Common myeloid progenitor, CD34-positive (primary cell): ENCODE data around the gene NUP107.

Experiments
- CTCF ChIA-PET: fragments of 350-600 bp; sonication (Branson Sonifier 250); formaldehyde crosslinking; loops from one replicate; lab custom pipeline; 2021; ENCODE audit warnings: antibody characterized with exemption; lab: Charles Lee
- POLR2A ChIA-PET: fragments of 350-600 bp; sonication (Branson Sonifier 250); formaldehyde crosslinking; loops from one replicate; lab custom pipeline; 2021; ENCODE audit warnings: antibody characterized with exemption; lab: Charles Lee
- DNase-seq, 3 donors: peaks; one replicate each; pipeline versions ENCODE4 v3.0.0 to v3.0.0-alpha.2; 2013
- H3K27ac ChIP-seq, 2 experiments: 1 replicate in 1 of 2; 2 replicates in 1 of 2; pipeline ENCODE4 v1.7.0; 2013; ENCODE audit warnings: inconsistent platforms in 2 of 2, low read length in 2 of 2, mild to moderate bottlenecking in 2 of 2, low read depth in 1 of 2, moderate library complexity in 1 of 2; ENCODE audit not compliant: severe bottlenecking in 2 of 2, insufficient read depth in 1 of 2, poor library complexity in 1 of 2
- H3K27me3 ChIP-seq, 5 experiments: replicated peaks in 2 of 5; 1 replicate in 3 of 5; 2 replicates in 2 of 5; pipeline versions ENCODE4 v1.6.1 to v1.7.0; 2013; ENCODE audit warnings: low read length in 4 of 5, mild to moderate bottlenecking in 2 of 5, moderate library complexity in 2 of 5, inconsistent platforms in 1 of 5; ENCODE audit not compliant: insufficient read depth in 5 of 5, control insufficient read depth in 4 of 5
- H3K36me3 ChIP-seq, 4 experiments: 1 replicate in 2 of 4; 2 replicates in 2 of 4; pipeline versions ENCODE4 v1.6.1 to v1.7.0; 2013; ENCODE audit warnings: low read length in 3 of 4, control low read depth in 1 of 4, mild to moderate bottlenecking in 1 of 4; ENCODE audit not compliant: control insufficient read depth in 4 of 4, insufficient read depth in 4 of 4
- H3K4me1 ChIP-seq, 4 experiments: 1 replicate in 3 of 4; 2 replicates in 1 of 4; pipeline versions ENCODE4 v1.6.1 to v1.7.1; 2013; ENCODE audit warnings: low read length in 3 of 4, mild to moderate bottlenecking in 3 of 4, control low read depth in 1 of 4, inconsistent platforms in 1 of 4, moderate library complexity in 1 of 4; ENCODE audit not compliant: control insufficient read depth in 4 of 4, insufficient read depth in 4 of 4; ENCODE audit errors: control extremely low read depth in 1 of 4
- H3K4me3 ChIP-seq, 7 experiments: 1 replicate in 4 of 7; 2 replicates in 3 of 7; pipeline versions ENCODE4 v1.5.1 to v1.7.0; 2013; ENCODE audit warnings: mild to moderate bottlenecking in 7 of 7, low read length in 6 of 7, moderate library complexity in 6 of 7, inconsistent platforms in 2 of 7, low read depth in 2 of 7, control low read depth in 1 of 7; ENCODE audit not compliant: insufficient read depth in 4 of 7, control insufficient read depth in 1 of 7; ENCODE audit errors: extremely low read depth in 1 of 7
- H3K9me3 ChIP-seq, 5 experiments: 1 replicate in 4 of 5; 2 replicates in 1 of 5; pipeline versions ENCODE4 v1.6.1 to v1.7.1; 2013; ENCODE audit warnings: low read length in 4 of 5, mild to moderate bottlenecking in 2 of 5, inconsistent platforms in 1 of 5, low read depth in 1 of 5, moderate library complexity in 1 of 5; ENCODE audit not compliant: control insufficient read depth in 4 of 5, insufficient read depth in 2 of 5; ENCODE audit errors: control extremely low read depth in 1 of 5
- WGBS: methylation state at CpG from one replicate; pipeline ENCODE4 v1.1.5; 2013; ENCODE audit not compliant: insufficient coverage; 5-methylcytosine and 5-hydroxymethylcytosine counted together

Gene NUP107

DNA sequence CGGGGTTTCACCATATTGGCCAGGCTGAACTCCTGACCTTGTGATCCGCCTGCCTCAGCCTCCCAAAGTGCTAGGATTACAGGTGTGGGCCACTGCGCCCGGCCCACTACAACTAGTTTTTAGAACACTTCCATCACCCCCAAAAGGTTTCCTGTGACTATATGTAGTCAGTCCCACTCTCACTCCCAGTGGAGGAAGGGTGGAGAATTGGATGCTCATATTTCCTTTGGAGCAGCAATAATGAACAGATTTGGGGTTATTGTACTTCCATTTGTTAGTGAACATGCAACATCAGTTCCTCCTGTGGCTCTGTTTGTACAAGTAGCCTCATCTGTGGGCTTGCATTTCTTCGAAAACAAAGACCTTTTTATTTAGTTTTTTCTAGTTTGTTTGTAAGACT is 40.3 kb upstream of the NUP107 start:
- 100% methylated on average over 3 of the region's 5 CpGs for WGBS
- POLR2A ChIA-PET = no interaction called here
- H3K4me1 ChIP-seq = peaks cover 0 to 6% (median 0%) of the 10 kb centered on the region in 4 experiments
- no peak overlapping the region for H3K4me3 ChIP-seq
- H3K36me3 ChIP-seq = peaks cover 6 to 47% (median 29%) of the 10 kb centered on the region in 4 experiments
- no peaks in the 10 kb centered on the region for H3K9me3 ChIP-seq
- no peak for DNase-seq
- CTCF ChIA-PET = interaction anchor here (1.4 kb wide), 1 partner anchor 9 kb away, joined by 3 read pairs; no protein-coding TSS in a partner anchor
- no peaks in the 10 kb centered on the region for H3K27me3 ChIP-seq
- no peak overlapping the region for H3K27ac ChIP-seq

DNA sequence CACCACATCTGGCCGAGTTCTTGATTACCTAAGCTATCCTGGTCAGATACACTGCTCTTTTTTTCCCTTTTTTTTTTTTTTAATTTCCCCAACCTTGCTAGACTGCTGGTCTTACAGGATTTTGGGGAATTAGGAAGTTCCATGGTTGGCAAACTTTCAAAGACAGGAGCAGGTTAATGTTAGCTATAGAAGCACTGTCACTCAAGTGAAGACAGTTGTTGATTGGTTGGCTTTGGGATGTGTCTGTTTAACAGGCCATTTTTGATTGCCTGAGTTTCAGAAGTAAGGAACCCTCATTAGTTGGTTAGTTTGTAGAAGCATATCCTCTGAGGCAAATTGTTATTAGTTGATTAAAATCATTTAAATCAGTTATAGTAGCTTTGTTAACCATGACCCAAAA is 39.3 kb upstream of the NUP107 start:
- peaks cover 0 to 6% (median 0%) of the 10 kb centered on the region in 4 experiments for H3K4me1 ChIP-seq
- DNase-seq = no peak
- no peak overlapping the region for H3K27ac ChIP-seq
- WGBS = 89% methylated on average over 1 of the region's 1 CpG
- CTCF ChIA-PET = interaction anchor here (0.6 to 1.2 kb wide), 2 partner anchors 14 to 35 kb away, joined by 3 read pairs; no protein-coding TSS in a partner anchor
- H3K4me3 ChIP-seq = no peak overlapping the region
- H3K27me3 ChIP-seq = no peaks in the 10 kb centered on the region
- H3K9me3 ChIP-seq = no peaks in the 10 kb centered on the region
- H3K36me3 ChIP-seq = peaks cover 6 to 53% (median 34%) of the 10 kb centered on the region in 4 experiments
- POLR2A ChIA-PET = no interaction called here

DNA sequence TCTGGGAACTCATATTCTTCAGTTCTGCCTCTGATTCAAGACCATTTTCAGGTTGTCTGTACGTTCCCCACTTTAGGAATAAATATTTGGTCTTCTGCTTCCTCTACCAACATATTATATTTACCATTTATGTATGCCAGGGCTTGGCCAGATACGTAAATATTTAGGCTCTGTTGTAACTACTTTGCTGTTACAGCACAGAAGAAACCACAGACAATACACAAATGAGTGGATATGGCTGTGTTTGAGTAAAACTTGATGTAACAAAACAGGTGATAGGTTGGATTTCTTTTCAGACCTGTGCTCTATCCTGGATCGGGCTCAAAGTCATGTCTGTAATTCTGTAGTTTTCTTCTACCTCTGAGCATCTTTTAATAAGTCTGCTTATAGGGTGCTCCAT is 38.6 kb upstream of the NUP107 start:
- ChIA-PET CTCF (interaction anchor here (0.6 to 1.2 kb wide), 2 partner anchors 15 to 36 kb away, joined by 3 read pairs; no protein-coding TSS in a partner anchor), POLR2A (no interaction called here)
- WGBS = no CpG with 5 or more reads among the region's 3 CpGs
- no peak for DNase-seq
- H3K4me3 ChIP-seq = no peak overlapping the region
- no peaks in the 10 kb centered on the region for H3K27me3 ChIP-seq
- H3K27ac ChIP-seq = no peak overlapping the region
- H3K36me3 ChIP-seq = peaks cover 6 to 56% (median 33%) of the 10 kb centered on the region in 4 experiments
- H3K4me1 ChIP-seq = peaks cover 0 to 6% (median 0%) of the 10 kb centered on the region in 4 experiments
- no peaks in the 10 kb centered on the region for H3K9me3 ChIP-seq

DNA sequence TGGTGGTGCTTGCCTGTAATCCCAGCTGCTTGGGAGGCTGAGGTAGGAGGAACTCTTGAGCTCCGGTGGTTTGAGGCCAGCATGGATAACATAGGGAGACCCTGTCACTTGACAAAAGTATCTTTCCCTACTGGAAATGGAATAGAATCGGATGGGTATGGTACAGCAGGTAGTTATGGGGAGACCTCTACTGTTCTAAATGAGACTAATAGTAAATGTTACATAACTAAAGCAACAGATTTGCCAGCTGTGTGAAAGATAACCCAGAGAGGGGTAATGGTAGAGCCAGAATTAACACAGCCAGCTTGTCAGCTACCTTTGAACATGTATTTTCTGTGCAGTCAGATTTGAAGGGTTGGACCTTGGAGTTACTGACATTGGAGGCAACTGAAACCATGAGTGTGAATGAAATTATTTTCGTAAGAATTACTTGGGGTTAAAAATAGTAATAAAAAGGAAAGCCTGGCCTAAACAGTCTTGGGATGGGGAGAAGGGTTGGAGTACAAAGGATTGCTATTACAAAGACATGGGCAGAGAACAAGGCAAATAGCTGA is 21.7 kb upstream of the NUP107 start:
- CTCF ChIA-PET = no interaction called here
- DNase-seq = no peak
- POLR2A ChIA-PET = no interaction called here

DNA sequence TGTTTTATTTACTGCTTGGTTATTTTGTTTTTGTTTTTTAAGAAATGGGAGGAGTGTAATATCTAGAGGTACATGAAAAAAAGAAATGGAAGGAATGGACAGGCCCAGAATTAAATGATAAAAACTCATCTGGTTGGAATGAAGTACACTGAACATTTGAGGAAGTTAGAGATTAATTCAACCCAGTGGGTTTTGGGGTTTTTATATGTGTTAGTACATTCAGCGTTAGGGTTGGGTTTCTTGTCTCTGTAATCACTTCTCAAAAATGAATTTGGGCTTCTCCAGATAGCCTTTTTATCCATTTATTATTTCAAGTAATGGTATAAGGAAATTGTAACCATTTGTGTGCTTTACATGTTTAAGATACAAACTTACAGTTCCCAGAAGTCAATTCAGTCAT is 19.5 kb upstream of the NUP107 start:
- ChIA-PET CTCF (no interaction called here), POLR2A (no interaction called here)
- Histone ChIP-seq H3K36me3 (peaks cover 0 to 11% (median 6%) of the 10 kb centered on the region in 4 experiments), H3K4me3 (peak overlapping the region in 1 of 7 experiments; percentile 5), H3K27ac (no peak overlapping the region), H3K27me3 (no peaks in the 10 kb centered on the region), H3K4me1 (peaks cover 11 to 20% (median 15%) of the 10 kb centered on the region in 4 experiments), H3K9me3 (no peaks in the 10 kb centered on the region)
- peak; percentile 12 to 72 (median 60) for DNase-seq
- no CpG with 5 or more reads among the region's 1 CpG for WGBS

More for the DNA sequence above, 21.7 kb upstream of the NUP107 start:
- no peaks in the 10 kb centered on the region for H3K9me3 ChIP-seq
- H3K27ac ChIP-seq = no peak overlapping the region
- peaks cover 8 to 26% (median 13%) of the 10 kb centered on the region in 4 experiments for H3K36me3 ChIP-seq
- H3K4me3 ChIP-seq = no peak overlapping the region
- 82% methylated on average over 2 of the region's 3 CpGs for WGBS
- peaks cover 11 to 20% (median 15%) of the 10 kb centered on the region in 4 experiments for H3K4me1 ChIP-seq
- H3K27me3 ChIP-seq = no peaks in the 10 kb centered on the region

DNA sequence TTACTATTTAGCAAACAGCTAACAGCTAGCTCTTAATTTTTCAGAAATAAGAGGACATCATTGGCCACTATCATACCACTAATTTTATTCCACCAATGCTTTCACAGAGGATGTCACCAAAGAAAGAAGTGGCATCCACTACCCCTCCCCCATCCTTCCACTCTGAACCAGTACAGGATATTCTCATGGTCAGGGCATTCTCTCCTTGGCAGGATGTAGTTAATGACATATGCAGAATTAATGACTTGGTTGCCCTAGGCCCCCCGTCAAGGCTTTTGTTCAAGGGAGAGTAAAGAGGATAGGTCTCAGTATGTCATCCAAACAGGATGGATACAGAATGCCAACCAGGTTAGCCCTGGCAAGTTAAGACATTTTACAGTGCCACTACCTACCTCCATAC is 18.9 kb upstream of the NUP107 start:
- 0% methylated on average over 1 of the region's 1 CpG for WGBS

DNA sequence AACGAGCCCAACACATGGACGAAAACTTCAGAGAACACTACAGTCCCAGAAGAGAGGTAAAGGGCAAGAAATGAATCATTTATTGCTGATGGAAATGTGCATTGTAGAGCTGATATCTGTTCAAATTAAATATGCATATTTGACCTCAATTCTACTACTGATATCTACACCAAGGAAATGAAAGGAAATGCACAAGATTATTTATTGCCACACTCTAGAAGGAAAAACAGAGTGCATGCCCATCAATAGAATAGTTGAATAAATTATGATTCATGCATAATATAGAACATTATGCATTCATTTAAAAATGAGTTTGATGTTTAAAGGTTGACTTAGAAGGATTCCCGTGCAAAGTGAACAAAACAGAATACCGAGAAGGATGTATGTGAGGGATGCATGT is 15.6 kb upstream of the NUP107 start:
- Histone ChIP-seq H3K4me3 (no peak overlapping the region), H3K9me3 (no peaks in the 10 kb centered on the region), H3K27ac (no peak overlapping the region), H3K27me3 (no peaks in the 10 kb centered on the region), H3K4me1 (peaks cover 16 to 38% (median 29%) of the 10 kb centered on the region in 4 experiments), H3K36me3 (no peaks in the 10 kb centered on the region)
- no peak for DNase-seq
- CTCF ChIA-PET = no interaction called here
- 96% methylated on average over 2 of the region's 4 CpGs for WGBS
- POLR2A ChIA-PET = no interaction called here

More for the DNA sequence above, 18.9 kb upstream of the NUP107 start:
- peak overlapping the region in 1 of 7 experiments; percentile 28 for H3K4me3 ChIP-seq
- ChIA-PET POLR2A (no interaction called here), CTCF (interaction anchor here (1.3 kb wide), 1 partner anchor 27 kb away, joined by 3 read pairs; no protein-coding TSS in a partner anchor)
- DNase-seq = peak in 1 of 3 donors; percentile 20
- no peaks in the 10 kb centered on the region for H3K9me3 ChIP-seq
- no peak overlapping the region for H3K27ac ChIP-seq
- no peaks in the 10 kb centered on the region for H3K27me3 ChIP-seq
- H3K4me1 ChIP-seq = peaks cover 11 to 20% (median 15%) of the 10 kb centered on the region in 4 experiments
- H3K36me3 ChIP-seq = peaks cover 0 to 7% (median 4%) of the 10 kb centered on the region in 4 experiments
